Neuron (in vitro differentiated cells): Measurements from ENCODE around the gene EFNA5.

Experiments used
- H2AFZ ChIP-seq: one replicate; pipeline ENCODE4 v1.6.1; 2013; ENCODE audit warnings: low read depth, mild to moderate bottlenecking, inconsistent platforms, low read length, moderate library complexity
- H3K27me3 ChIP-seq: one replicate; pipeline ENCODE4 v1.6.1; 2013; ENCODE audit warnings: low read length; ENCODE audit not compliant: insufficient read depth
- H3K36me3 ChIP-seq: one replicate; pipeline ENCODE4 v1.6.1; 2013; ENCODE audit warnings: low read length; ENCODE audit not compliant: insufficient read depth
- H3K4me1 ChIP-seq: one replicate; pipeline ENCODE4 v1.6.1; 2013; ENCODE audit warnings: low read length; ENCODE audit not compliant: insufficient read depth
- H3K4me3 ChIP-seq: 2 replicates; pipeline ENCODE4 v1.5.1; 2013; ENCODE audit warnings: mild to moderate bottlenecking, low read length, moderate library complexity
- H3K9me3 ChIP-seq: one replicate; pipeline ENCODE4 v1.6.1; 2013; ENCODE audit warnings: low read length

Gene EFNA5

DNA sequence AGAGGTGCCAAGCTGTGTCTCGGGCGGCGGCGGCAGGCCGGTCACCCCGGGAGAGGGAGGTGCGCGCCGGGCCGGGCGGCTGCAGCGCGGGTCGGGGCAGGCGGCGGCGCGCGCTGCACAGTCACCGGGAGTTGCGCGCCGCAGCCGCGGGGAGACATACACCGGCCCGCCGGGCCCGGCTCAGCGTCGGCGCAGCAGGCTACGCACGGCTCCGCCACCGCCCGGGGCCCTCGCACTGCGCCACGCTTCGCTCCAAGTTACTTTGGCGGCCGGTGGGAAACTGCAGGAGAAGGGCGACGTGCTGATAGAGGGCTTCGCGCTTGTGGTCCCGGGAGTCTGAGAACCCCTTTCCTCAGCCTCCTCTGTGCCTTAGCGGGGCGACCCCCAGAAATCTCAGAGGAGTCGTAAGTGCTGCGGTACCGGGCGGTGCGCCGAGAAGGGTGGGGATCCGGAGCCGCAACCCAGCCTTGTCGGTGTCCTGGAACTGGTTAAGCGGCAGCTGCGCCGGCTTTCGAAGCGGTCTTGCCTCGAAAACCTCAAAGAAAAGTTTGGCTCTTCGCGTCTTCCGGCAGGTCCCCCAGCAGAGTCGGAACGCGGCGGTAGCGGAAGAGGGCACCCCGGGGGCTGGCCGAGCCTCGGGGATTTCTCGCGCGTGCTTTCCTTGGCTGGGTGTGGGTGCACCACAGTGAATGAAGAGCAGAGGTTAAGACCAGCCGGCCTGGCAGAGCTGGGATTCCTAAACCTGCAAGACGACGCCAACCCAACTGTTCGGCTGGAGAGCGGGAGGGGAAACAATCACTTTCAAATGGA lies at the start of gene EFNA5:
Gene EFNA5, minus strand, starts transcription at position 6 of the 810 bp plus-strand sequence.
- Histone ChIP-seq H3K9me3 (no peaks in the 10 kb centered on the region), H3K36me3 (no peaks in the 10 kb centered on the region), H3K27me3 (no peaks in the 10 kb centered on the region), H3K4me3 (peak within 1 kb of the TSS; percentile 99), H3K4me1 (peaks cover 20% of the 10 kb centered on the region), H2AFZ (peak within 1 kb of the TSS; percentile 98)

DNA sequence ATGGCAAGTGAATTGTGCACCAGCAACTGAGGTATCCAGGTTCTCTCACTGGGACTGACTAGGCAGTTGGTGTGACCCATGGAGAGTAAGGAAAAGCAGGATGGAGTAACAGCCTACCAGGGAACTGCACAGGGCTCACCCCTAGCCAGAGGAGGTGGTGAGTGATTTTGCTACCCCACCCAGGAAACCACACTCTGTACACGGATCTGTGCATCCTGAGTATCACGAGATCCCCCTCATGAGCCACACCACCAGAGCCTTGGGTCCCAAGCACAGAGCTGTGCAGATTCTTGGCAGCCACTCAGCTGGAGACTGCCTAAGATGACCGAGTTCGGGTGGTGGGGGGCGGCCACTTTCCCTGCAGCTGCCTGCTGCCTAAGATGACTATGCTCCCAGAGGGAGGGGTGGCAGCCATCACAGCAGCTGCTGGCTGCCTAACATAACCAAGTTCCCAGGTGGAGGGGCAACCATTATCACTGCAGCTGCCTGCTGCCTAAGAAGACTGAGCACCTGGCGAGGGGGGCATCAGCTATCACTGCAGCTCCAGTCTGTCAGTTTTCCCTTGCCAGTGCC lies 48.4 kb upstream of the EFNA5 start:
- Histone ChIP-seq H3K9me3 (peaks cover 4% of the 10 kb centered on the region), H3K4me3 (no peak overlapping the region), H2AFZ (no peak overlapping the region), H3K4me1 (no peaks in the 10 kb centered on the region), H3K36me3 (no peaks in the 10 kb centered on the region), H3K27me3 (no peaks in the 10 kb centered on the region)

DNA sequence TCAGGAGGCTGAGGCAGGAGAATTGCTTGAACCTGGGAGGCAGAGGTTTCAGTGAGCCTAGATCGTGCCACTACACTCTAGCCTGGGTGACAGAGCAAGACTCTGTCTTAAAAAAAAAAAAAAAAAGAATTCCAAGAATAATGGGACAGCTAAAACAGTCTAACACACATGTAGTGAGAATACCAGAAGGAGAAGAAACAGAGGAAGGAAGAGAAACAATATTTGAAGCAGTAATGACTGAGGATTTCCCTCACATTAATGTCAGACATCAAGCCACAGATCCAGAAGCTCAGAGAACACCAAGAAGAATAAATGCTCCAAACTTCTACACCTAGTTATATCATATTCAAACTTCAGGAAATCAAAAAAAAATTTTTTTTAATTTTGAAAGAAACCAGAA lies 47.1 kb upstream of the EFNA5 start:
- no peaks in the 10 kb centered on the region for H3K27me3 ChIP-seq

DNA sequence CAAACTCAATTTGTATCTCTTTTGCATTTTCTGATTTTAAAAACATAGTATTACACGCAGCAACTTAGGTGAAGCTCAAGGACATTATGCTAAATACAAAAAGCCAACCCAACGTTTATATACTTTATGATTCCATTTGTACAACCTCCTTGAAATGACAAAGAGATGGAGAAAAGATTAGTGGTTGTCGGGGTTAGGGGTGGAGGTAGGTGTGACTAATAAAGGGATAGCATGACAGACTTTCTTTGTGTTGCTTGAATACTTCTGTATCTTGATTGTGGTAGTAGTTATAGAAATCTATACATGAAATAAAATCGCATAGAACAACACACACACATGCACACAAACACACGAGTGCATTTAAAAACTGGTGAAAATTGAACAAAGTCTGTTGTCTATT lies 42.5 kb upstream of the EFNA5 start:
- Histone ChIP-seq H3K27me3 (no peaks in the 10 kb centered on the region), H3K9me3 (peaks cover 4% of the 10 kb centered on the region), H2AFZ (no peak overlapping the region), H3K4me1 (no peaks in the 10 kb centered on the region), H3K36me3 (no peaks in the 10 kb centered on the region), H3K4me3 (no peak overlapping the region)

More for the DNA sequence above, 47.1 kb upstream of the EFNA5 start:
- Histone ChIP-seq H3K4me3 (no peak overlapping the region), H3K4me1 (no peaks in the 10 kb centered on the region), H2AFZ (no peak overlapping the region), H3K9me3 (peaks cover 4% of the 10 kb centered on the region), H3K36me3 (no peaks in the 10 kb centered on the region)

DNA sequence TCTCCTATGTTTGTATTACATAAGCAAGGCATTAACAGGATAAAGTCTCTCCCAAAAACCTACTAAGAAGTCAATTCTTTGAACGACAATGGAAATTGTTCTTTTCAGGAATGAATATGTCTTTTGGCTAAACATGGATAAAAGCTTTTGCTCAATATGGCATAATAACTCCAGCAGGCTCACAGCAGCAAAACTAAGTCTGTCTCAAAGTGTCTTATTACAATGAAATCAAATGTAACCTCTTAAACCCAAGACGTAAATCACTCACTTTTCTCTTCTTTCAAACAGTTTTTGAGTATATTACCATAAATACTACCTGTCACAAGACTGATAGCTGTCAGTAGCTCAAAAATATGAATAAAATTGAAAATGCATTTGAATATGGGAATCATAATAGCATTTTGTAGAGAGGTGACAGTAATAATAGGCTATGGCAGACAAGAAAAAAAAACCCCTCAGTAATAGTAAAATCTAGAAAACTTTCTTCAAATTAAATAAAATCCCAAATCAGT lies 41.7 kb upstream of the EFNA5 start:
- Histone ChIP-seq H3K4me3 (no peak overlapping the region), H3K36me3 (no peaks in the 10 kb centered on the region), H3K4me1 (no peaks in the 10 kb centered on the region), H3K9me3 (peaks cover 2% of the 10 kb centered on the region), H3K27me3 (no peaks in the 10 kb centered on the region), H2AFZ (no peak overlapping the region)

- H3K27me3 ChIP-seq, result no peaks in the 10 kb centered on the region
- no peak overlapping the region for H3K4me3 ChIP-seq
- no peaks in the 10 kb centered on the region for H3K4me1 ChIP-seq
- no peaks in the 10 kb centered on the region for H3K9me3 ChIP-seq
- H3K36me3 ChIP-seq, result no peaks in the 10 kb centered on the region
- no peak overlapping the region for H2AFZ ChIP-seq
These were observed 34.8 kb upstream of the EFNA5 start for GRCh38 chr5:107705402-107706014.

DNA sequence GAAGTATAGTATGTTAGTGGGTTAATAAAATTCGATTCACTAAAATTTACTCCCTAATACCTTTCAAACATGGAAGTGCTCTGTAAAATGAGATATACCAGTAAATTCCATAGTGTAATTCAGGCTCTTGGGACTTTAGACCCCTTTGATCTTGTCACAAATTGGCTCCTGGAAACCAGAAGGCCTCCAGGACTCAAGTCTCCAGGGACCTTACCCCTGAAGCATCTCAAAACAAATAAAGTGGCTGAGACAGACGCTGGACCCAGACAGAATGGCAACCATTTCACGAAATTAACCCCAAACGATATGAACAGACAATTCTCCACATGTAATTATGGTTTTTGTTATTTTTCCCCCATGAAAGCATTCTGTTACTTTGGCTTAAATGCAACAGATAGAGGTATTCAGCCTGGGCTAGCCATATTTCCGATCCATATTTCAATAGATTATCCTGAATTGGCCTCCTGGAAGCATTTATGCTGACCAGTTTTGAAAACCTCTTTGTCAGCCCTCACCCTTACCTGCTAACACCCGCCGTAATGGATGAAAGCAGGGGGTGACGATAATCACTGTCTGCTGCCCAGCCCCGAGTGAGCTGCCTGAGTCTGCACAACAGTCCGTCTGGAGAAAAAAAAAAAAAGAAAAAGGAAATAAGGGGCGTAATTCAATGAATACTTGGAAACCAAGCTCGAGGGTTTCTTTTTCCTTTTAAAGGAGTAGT lies 34.1 kb upstream of the EFNA5 start:
- Histone ChIP-seq H3K36me3 (no peaks in the 10 kb centered on the region), H3K27me3 (no peaks in the 10 kb centered on the region), H3K4me3 (no peak overlapping the region), H3K4me1 (no peaks in the 10 kb centered on the region), H3K9me3 (no peaks in the 10 kb centered on the region), H2AFZ (no peak overlapping the region)

GRCh38 chr5:107700481-107700880 lies 29.7 kb upstream of the EFNA5 start:
- H3K27me3 ChIP-seq, result no peaks in the 10 kb centered on the region
- H2AFZ ChIP-seq, result no peak overlapping the region
- H3K36me3 ChIP-seq, result no peaks in the 10 kb centered on the region
- H3K4me1 ChIP-seq, result peaks cover 15% of the 10 kb centered on the region
- no peaks in the 10 kb centered on the region for H3K9me3 ChIP-seq
- H3K4me3 ChIP-seq, result no peak overlapping the region

DNA sequence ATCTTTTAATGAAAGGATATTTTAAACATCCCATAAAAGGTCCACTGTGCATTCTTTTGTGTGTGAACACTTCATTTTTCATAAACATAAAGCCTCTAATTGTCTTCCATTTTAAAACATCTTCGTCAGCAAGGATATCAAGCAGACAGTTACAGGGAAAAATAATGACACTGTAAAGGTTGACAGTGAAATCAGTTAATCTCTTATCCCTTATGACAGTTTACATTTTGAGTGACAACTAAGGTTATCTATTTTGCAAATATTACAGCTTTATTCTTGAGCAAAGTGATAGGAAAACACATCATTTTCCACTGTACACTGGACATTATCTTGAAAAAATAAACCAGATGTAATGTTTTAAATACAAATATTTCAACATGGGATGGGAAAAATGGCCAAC lies 28.7 kb upstream of the EFNA5 start:
- Histone ChIP-seq H3K36me3 (no peaks in the 10 kb centered on the region), H3K4me3 (no peak overlapping the region), H2AFZ (no peak overlapping the region), H3K9me3 (no peaks in the 10 kb centered on the region), H3K27me3 (no peaks in the 10 kb centered on the region), H3K4me1 (peaks cover 15% of the 10 kb centered on the region)

GRCh38 chr5:107698286-107698685 lies 27.5 kb upstream of the EFNA5 start:
- H3K4me3 ChIP-seq, result no peak overlapping the region
- peaks cover 15% of the 10 kb centered on the region for H3K4me1 ChIP-seq
- H3K36me3 ChIP-seq, result no peaks in the 10 kb centered on the region

DNA sequence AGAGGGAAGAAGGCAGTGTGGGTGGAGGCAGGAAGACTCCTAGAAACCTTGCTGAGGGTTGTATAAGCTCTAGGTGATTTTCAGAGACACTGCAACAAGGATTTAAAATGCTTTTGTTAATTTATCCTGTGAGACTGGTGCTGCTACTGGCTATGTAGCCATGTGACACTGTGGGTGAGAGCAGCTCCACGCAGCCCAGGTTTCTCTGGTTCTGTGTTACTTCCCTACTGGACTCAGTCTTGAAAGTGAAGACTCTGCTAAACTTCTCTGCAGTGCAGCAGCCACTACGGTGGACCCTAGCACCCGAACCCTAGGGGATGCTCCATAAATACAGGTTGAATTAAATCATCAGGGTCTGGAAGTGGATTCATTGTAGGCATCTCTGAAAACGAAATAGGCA lies 25.8 kb upstream of the EFNA5 start:
- no peaks in the 10 kb centered on the region for H3K9me3 ChIP-seq
- H3K4me3 ChIP-seq, result peak overlapping the region; percentile 25
- no peaks in the 10 kb centered on the region for H3K36me3 ChIP-seq
- peaks cover 15% of the 10 kb centered on the region for H3K4me1 ChIP-seq
- peak overlapping the region; percentile 55 for H2AFZ ChIP-seq
- no peaks in the 10 kb centered on the region for H3K27me3 ChIP-seq

More at GRCh38 chr5:107698286-107698685, 27.5 kb upstream of the EFNA5 start:
- no peak overlapping the region for H2AFZ ChIP-seq
- H3K9me3 ChIP-seq, result no peaks in the 10 kb centered on the region
- H3K27me3 ChIP-seq, result no peaks in the 10 kb centered on the region

DNA sequence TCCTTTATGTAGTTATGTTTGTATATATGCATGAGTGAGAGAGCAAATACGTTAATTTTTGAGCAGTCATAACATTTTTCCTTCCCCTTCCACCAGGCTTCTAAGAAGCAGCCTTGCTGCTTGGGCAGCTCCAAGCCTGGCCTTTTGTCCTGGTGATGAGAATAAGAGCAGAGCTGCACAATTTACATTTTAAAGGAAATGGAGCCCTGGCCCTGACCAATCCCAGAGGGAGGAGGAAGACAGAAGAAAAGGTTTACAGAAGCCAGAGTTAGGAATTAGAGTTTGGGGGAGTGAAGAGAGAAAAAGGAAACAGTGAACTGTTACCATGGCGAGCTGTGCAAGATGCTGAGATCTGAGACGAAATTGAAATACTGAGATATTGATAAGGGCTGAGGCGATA lies 25.3 kb upstream of the EFNA5 start:
- H3K27me3 ChIP-seq, result no peaks in the 10 kb centered on the region
- peak overlapping the region; percentile 55 for H2AFZ ChIP-seq
- no peaks in the 10 kb centered on the region for H3K36me3 ChIP-seq
- H3K9me3 ChIP-seq, result no peaks in the 10 kb centered on the region
- peaks cover 15% of the 10 kb centered on the region for H3K4me1 ChIP-seq
- H3K4me3 ChIP-seq, result peak overlapping the region; percentile 25

DNA sequence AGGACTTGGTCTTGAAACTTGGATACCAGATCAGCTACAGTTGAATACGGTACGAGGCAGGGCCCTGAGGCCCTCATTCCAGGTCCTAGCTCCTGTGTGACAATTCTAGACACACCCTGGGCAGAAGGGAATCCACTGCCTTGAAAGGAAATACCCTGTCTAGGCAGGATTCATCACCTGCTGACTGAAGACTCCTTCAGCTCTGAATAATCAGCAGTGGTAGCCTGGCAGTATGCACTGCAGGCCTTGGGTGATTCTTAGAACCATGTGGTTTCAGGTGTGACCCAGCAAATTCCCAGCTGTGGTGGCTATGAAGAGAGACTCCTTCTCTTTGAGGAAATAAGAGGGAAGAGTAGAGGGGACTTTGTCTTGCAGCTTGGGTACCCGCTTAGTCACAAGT lies 17.2 kb upstream of the EFNA5 start:
- Histone ChIP-seq H3K27me3 (no peaks in the 10 kb centered on the region), H3K4me3 (no peak overlapping the region), H3K4me1 (no peaks in the 10 kb centered on the region), H3K36me3 (no peaks in the 10 kb centered on the region), H2AFZ (no peak overlapping the region), H3K9me3 (no peaks in the 10 kb centered on the region)
